Stomach (tissue), 9 donors: ENCODE data around the gene TJP2. TPM values are rescaled to one million over a fixed set of nuclear protein-coding genes. Genes with fewer than 3 reads are reported as not detected.

Experiments
- DNase-seq, 2 donors: peaks; one replicate each; pipeline versions ENCODE4 v3.0.0 to v3.0.0-alpha.2; 2013 to 2019
- H3K27ac ChIP-seq, 5 donors: fragments of 200-600 bp in 4 of 5; sonication (generic) in 4 of 5; one replicate each; pipeline ENCODE4 v1.5.1; 2013 to 2019; ENCODE audit warnings: mild to moderate bottlenecking in 1 of 5, moderate library complexity in 1 of 5
- H3K27me3 ChIP-seq, 3 donors: fragments of 200-600 bp; sonication (generic); one replicate each; pipeline ENCODE4 v1.5.1; 2017 to 2019; ENCODE audit warnings: mixed run types in 1 of 3
- H3K36me3 ChIP-seq, 4 donors: fragments of 200-600 bp; sonication (generic); 1 replicate in 3 of 4; 2 replicates in 1 of 4; pipeline ENCODE4 v1.5.1; 2016 to 2019
- H3K4me1 ChIP-seq, 4 donors: fragments of 200-600 bp; sonication (generic); one replicate each; pipeline ENCODE4 v1.5.1; 2016 to 2019
- H3K4me3 ChIP-seq, 4 donors: fragments of 200-600 bp; sonication (generic) in 3 of 4; one replicate each; pipeline ENCODE4 v1.5.1; 2016 to 2019; ENCODE audit warnings: mild to moderate bottlenecking in 1 of 4
- H3K9me3 ChIP-seq, 4 donors: fragments of 200-600 bp; sonication (generic); one replicate each; pipeline ENCODE4 v1.5.1; 2016 to 2019
- EP300 ChIP-seq: sonication (generic); formaldehyde crosslinking; IDR thresholded peaks from one replicate; pipeline ENCODE4 v1.6.1; 2017; ENCODE audit warnings: antibody characterized with exemption
- POLR2A ChIP-seq, 4 donors: fragments of 450-650 bp; IDR thresholded peaks; one replicate each; pipeline ENCODE4 v1.6.1; 2016; ENCODE audit warnings: antibody characterized with exemption in 4 of 4, control low read depth in 2 of 4, mild to moderate bottlenecking in 1 of 4, moderate library complexity in 1 of 4
- POLR2AphosphoS5 ChIP-seq, 3 donors: sonication (generic); formaldehyde crosslinking; IDR thresholded peaks; one replicate each; pipeline ENCODE4 v1.6.1; 2016; ENCODE audit warnings: antibody characterized with exemption in 3 of 3
- WGBS, 5 donors: extraction: QIAGEN DNeasy Blood & Tissue Kit in 3 of 5; methylation state at CpG; one replicate each; pipeline versions ENCODE4 v1.1.5 to v1.1.7; 2013 to 2018; 5-methylcytosine and 5-hydroxymethylcytosine counted together
- intact Hi-C: fragments of 100-400 bp; cut with DNase I; formaldehyde crosslinking; loops from one replicate; pipeline ENCODE4 v1.15.1; 2023; ENCODE audit warnings: low total_unique reads
- polyA plus RNA-seq, 3 donors: library from polyadenylated mRNA; stranded (reverse); fragments of 200-250 nt; gene quantifications; one replicate each; pipeline ENCODE4 v1.2.3, GENCODE V29; 2013
- total RNA-seq, 5 donors: library from RNA; depleted of rRNA; stranded (reverse); fragments of >200 nt; gene quantifications; one replicate each; pipeline versions ENCODE4 v1.1.0 to v1.2.3, GENCODE V29; 2014 to 2016
- TF ChIP-seq, protein P1 (sequence below), 7 experiments: fragments of 450-650 bp in 4 of 7; fragments of 200-600 bp in 3 of 7; sonication (generic) in 3 of 7; IDR thresholded peaks; one replicate each; pipeline ENCODE4 v1.5.1; 2016 to 2019; ENCODE audit warnings: antibody characterized with exemption in 7 of 7, control low read depth in 2 of 7, mild to moderate bottlenecking in 1 of 7
- donor health status: healthy with polysubstance abuse.
- donor health status: Bipolar disorder and iron deficiency.
- donor health status: healthy.

Gene TJP2
- total and polyA plus RNA-seq, 8 donors: 28.6 to 371 (median 150) TPM

DNA sequence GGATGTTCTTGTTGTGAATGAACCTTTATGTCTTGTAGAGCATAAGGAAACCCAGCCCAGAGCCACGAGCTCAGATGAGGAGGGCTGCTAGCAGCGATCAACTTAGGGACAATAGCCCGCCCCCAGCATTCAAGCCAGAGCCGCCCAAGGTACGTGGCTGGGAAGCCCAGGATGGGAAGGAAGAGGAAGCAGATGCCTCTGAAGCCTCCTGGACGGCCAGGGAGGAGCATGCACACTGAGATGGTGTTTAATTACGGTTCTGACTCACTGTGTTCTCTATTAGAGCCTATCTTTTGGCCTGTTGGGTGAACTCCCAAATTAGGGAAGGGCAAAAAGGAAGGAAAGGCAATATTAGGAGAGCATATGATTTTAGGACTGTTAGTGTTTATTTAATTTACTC lies 75.3 kb downstream of the TJP2 start:
- WGBS, 5 donors: 70 to 77% (median 75%) methylated on average over 7 of the region's 7 CpGs
- no peaks in the 10 kb centered on the region for H3K27me3 ChIP-seq
- peaks cover 47 to 98% (median 95%) of the 10 kb centered on the region in 4 donors for H3K36me3 ChIP-seq
- DNase-seq: peak in 1 of 2 donors; percentile 18
- no peak overlapping the region for H3K4me3 ChIP-seq
- no peaks in the 10 kb centered on the region for H3K9me3 ChIP-seq
- H3K27ac ChIP-seq: no peak overlapping the region
- no peak for TF ChIP-seq EP300
- TF ChIP-seq POLR2A (IDR thresholded peaks at IDR 0.05): no peak
- TF ChIP-seq, protein P1, sequence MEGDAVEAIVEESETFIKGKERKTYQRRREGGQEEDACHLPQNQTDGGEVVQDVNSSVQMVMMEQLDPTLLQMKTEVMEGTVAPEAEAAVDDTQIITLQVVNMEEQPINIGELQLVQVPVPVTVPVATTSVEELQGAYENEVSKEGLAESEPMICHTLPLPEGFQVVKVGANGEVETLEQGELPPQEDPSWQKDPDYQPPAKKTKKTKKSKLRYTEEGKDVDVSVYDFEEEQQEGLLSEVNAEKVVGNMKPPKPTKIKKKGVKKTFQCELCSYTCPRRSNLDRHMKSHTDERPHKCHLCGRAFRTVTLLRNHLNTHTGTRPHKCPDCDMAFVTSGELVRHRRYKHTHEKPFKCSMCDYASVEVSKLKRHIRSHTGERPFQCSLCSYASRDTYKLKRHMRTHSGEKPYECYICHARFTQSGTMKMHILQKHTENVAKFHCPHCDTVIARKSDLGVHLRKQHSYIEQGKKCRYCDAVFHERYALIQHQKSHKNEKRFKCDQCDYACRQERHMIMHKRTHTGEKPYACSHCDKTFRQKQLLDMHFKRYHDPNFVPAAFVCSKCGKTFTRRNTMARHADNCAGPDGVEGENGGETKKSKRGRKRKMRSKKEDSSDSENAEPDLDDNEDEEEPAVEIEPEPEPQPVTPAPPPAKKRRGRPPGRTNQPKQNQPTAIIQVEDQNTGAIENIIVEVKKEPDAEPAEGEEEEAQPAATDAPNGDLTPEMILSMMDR (IDR thresholded peaks at IDR 0.05): no peak
- no peak for TF ChIP-seq POLR2AphosphoS5 (IDR thresholded peaks at IDR 0.05)
- intact Hi-C loops: no loop called here
- H3K4me1 ChIP-seq: peaks cover 0 to 6% (median 0%) of the 10 kb centered on the region in 4 donors

DNA sequence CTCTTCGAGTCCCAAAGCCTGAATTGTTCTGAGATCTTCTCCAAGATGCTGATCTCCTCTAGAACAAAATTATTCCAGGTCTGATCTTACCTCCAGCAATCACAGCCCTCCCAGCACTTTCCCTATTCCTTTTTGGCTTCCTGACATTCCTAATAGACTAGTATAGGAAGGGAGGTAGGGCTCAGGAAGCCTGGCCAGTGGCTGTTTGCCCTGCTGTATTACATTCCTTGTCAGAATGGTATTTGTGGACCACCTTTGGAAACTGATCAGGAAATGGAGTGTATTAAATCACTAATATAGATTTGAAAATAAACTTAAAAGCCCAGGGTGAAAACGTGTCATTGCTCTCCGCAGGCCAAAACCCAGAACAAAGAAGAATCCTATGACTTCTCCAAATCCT lies 76.6 kb downstream of the TJP2 start:
- Histone ChIP-seq H3K27me3 (no peaks in the 10 kb centered on the region), H3K4me3 (no peak overlapping the region), H3K36me3 (peaks cover 50 to 95% (median 92%) of the 10 kb centered on the region in 4 donors), H3K27ac (no peak overlapping the region), H3K4me1 (peaks cover 0 to 7% (median 0%) of the 10 kb centered on the region in 4 donors), H3K9me3 (no peaks in the 10 kb centered on the region)
- no peak for DNase-seq
- TF ChIP-seq POLR2AphosphoS5 (IDR thresholded peaks at IDR 0.05) (no peak), POLR2A (IDR thresholded peaks at IDR 0.05) (no peak), EP300 (no peak)
- TF ChIP-seq, protein P1 (IDR thresholded peaks at IDR 0.05): no peak
- 65 to 86% (median 73%) methylated on average over 3 of the region's 3 CpGs for WGBS, 5 donors
- intact Hi-C loops: no loop called here

DNA sequence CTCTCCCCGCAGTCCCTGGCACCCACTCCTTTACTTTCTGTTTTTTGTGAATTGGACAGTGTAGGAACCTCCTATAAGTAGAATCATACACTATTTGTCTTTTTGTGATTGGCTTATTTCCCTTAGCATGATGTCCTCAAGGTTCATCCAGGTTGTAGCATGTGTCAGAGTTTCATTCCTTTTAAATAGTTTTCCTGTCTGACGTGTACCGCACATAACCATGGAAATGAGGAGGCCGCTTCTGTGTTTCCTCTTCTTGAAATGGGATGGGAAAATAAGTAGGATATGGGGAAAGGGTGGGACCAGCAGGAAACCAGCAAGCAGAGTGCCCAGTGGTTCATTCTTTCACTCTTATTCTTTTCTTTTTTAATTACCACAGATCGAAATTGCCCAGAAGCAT lies 78.4 kb downstream of the TJP2 start:
- DNase-seq: no peak
- Histone ChIP-seq H3K27ac (peak overlapping the region in 4 of 5 donors; percentile 16 to 34 (median 26)), H3K9me3 (no peaks in the 10 kb centered on the region), H3K27me3 (no peaks in the 10 kb centered on the region), H3K4me1 (peaks cover 0 to 20% (median 0%) of the 10 kb centered on the region in 4 donors), H3K36me3 (peaks cover 47 to 88% (median 77%) of the 10 kb centered on the region in 4 donors), H3K4me3 (no peak overlapping the region)
- WGBS, 5 donors: 86 to 91% (median 89%) methylated on average over 5 of the region's 5 CpGs
- no peak for TF ChIP-seq POLR2AphosphoS5 (IDR thresholded peaks at IDR 0.05)
- TF ChIP-seq POLR2A (IDR thresholded peaks at IDR 0.05): no peak
- no peak for TF ChIP-seq EP300
- TF ChIP-seq, protein P1 (IDR thresholded peaks at IDR 0.05): no peak
- intact Hi-C loops: no loop called here

DNA sequence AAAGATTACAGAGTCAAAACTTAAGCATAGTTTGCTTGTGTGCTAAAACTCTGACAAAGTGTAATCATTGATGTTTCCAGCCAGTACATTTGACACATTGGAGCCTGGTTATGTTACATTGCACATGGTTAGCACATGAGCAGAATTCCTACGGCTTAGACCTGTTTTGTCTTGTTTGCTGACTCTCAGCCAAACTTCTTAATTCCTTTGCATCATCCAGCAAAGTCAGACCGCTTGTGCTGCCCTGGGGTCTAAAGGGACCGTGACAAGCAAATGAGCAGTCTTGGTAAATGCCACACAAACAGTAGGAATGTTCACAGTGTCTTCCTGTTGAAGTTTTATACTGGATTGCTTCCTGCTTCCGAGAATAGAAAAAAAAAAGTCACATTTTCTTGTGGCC lies 79.0 kb downstream of the TJP2 start:
- H3K27ac ChIP-seq: peak overlapping the region in 3 of 5 donors; percentile 16 to 34 (median 22)

More for the DNA sequence above, 79.0 kb downstream of the TJP2 start:
- Histone ChIP-seq H3K4me3 (no peak overlapping the region), H3K36me3 (peaks cover 41 to 86% (median 71%) of the 10 kb centered on the region in 4 donors), H3K9me3 (no peaks in the 10 kb centered on the region), H3K27me3 (no peaks in the 10 kb centered on the region), H3K4me1 (peaks cover 0 to 20% (median 0%) of the 10 kb centered on the region in 4 donors)
- no peak for TF ChIP-seq POLR2A (IDR thresholded peaks at IDR 0.05)
- no peak for TF ChIP-seq POLR2AphosphoS5 (IDR thresholded peaks at IDR 0.05)
- TF ChIP-seq, protein P1 (IDR thresholded peaks at IDR 0.05): no peak
- TF ChIP-seq EP300: no peak
- WGBS, 5 donors: 54 to 72% (median 63%) methylated on average over 4 of the region's 4 CpGs
- intact Hi-C loops: no loop called here
- DNase-seq: peak in 1 of 2 donors; percentile 41
